Spinal cord (tissue), 10 donors: ENCODE data around the gene LACTBL1. TPM values are rescaled to one million over a fixed set of nuclear protein-coding genes. Genes with fewer than 3 reads are reported as not detected.

Experiments used
- DNase-seq, 6 donors: peaks; one replicate each; pipeline versions ENCODE4 v3.0.0 to v3.0.0-alpha.2; 2013 to 2015; ENCODE audit warnings: low spot score in 6 of 6, low read depth in 4 of 6
- H3K27ac ChIP-seq: one replicate; pipeline ENCODE4 v1.5.1; 2013; ENCODE audit warnings: low read depth, low read length, control low read depth
- H3K27me3 ChIP-seq: one replicate; pipeline ENCODE4 v1.6.1; 2013; ENCODE audit warnings: low read length; ENCODE audit not compliant: control insufficient read depth, insufficient read depth
- H3K36me3 ChIP-seq: one replicate; pipeline ENCODE4 v1.6.1; 2013; ENCODE audit warnings: low read length; ENCODE audit not compliant: control insufficient read depth, insufficient read depth
- H3K4me1 ChIP-seq: one replicate; pipeline ENCODE4 v1.6.1; 2013; ENCODE audit warnings: low read length; ENCODE audit not compliant: control insufficient read depth, insufficient read depth
- H3K4me3 ChIP-seq: one replicate; pipeline ENCODE4 v1.5.1; 2013; ENCODE audit warnings: low read depth, low read length, control low read depth
- H3K9me3 ChIP-seq: one replicate; pipeline ENCODE4 v1.6.1; 2013; ENCODE audit warnings: low read length; ENCODE audit not compliant: control insufficient read depth, insufficient read depth
- WGBS: methylation state at CpG from one replicate; pipeline ENCODE4 v1.1.5; 2013; ENCODE audit warnings: missing lambda C conversion rate; ENCODE audit not compliant: insufficient coverage; 5-methylcytosine and 5-hydroxymethylcytosine counted together
- polyA plus RNA-seq, 2 donors: library from polyadenylated mRNA; unstranded; fragments of 120-200 nt; gene quantifications; one replicate each; pipeline ENCODE4 v1.2.1, GENCODE V29; 2013; ENCODE audit not compliant: insufficient read length in 2 of 2
- total RNA-seq, 2 donors: library from RNA; depleted of rRNA in 1 of 2; stranded (reverse); fragments of 120-200 nt in 1 of 2; fragments of >200 nt in 1 of 2; gene quantifications; one replicate each; pipeline versions ENCODE4 v1.2.3 to v1.2.4, GENCODE V29; 2013 to 2014
- donor health status: healthy.

Gene LACTBL1
- total and polyA plus RNA-seq, 4 donors = not detected

DNA sequence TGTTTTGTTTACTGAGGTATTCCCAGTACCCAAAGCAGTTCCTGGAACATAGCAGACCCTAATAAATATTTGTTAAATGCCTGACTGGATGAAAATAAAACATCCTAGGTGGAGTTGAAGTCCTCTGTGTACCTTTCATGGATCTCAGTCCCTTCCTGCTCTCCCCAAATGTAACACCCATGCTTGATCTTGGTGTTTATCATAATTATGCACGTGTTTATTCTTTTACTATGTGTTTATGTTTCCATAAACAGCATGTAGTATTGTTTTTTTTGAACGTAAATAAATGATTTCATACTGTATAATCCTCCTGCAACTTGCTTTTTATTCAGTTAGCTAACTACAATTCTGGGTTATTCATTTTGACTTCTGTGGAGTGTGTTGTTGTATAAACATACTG, 4.8 kb downstream of the LACTBL1 start:
- WGBS = no CpG with 5 or more reads among the region's 2 CpGs
- no peak for DNase-seq
- H3K27me3 ChIP-seq = peaks cover 9% of the 10 kb centered on the region

GRCh38 chr1:22966309-22966708, 6.4 kb downstream of the LACTBL1 start:
- DNase-seq = no peak
- Histone ChIP-seq H3K4me3 (no peak overlapping the region), H3K4me1 (peaks cover 5% of the 10 kb centered on the region), H3K27ac (no peak overlapping the region), H3K9me3 (no peaks in the 10 kb centered on the region), H3K36me3 (no peaks in the 10 kb centered on the region), H3K27me3 (peaks cover 4% of the 10 kb centered on the region)
- WGBS = 92% methylated on average over 2 of the region's 5 CpGs

More for the DNA sequence above, 4.8 kb downstream of the LACTBL1 start:
- Histone ChIP-seq H3K36me3 (no peaks in the 10 kb centered on the region), H3K4me3 (no peak overlapping the region), H3K4me1 (peaks cover 10% of the 10 kb centered on the region), H3K9me3 (no peaks in the 10 kb centered on the region), H3K27ac (no peak overlapping the region)

GRCh38 chr1:22963044-22963677, 9.5 kb downstream of the LACTBL1 start:
- DNase-seq = no peak
- H3K4me1 ChIP-seq = no peaks in the 10 kb centered on the region
- no peaks in the 10 kb centered on the region for H3K27me3 ChIP-seq
- no peaks in the 10 kb centered on the region for H3K36me3 ChIP-seq
- WGBS = 88% methylated on average over 9 of the region's 10 CpGs
- H3K9me3 ChIP-seq = no peaks in the 10 kb centered on the region
- H3K4me3 ChIP-seq = no peak overlapping the region
- H3K27ac ChIP-seq = no peak overlapping the region

DNA sequence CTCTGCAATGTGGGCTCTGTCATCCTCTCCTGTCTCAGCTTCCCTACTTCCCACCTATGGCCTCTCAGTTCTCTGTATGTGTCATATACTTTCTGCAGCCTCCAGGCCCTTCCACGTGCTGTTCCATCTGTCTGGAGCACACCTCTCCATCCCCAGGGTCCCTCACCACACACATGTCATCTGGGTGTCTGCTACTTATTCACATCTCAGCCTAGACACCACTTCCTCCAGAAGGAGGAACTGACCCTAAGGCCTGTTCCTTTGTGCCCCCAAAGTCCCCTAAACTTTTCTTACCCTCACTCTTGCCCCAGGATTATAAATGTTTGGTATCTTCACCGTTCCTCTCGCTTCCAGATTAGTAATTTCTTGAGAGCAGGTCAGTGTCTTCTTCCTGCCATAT, 10.1 kb downstream of the LACTBL1 start:
- Histone ChIP-seq H3K36me3 (no peaks in the 10 kb centered on the region), H3K9me3 (no peaks in the 10 kb centered on the region), H3K27ac (no peak overlapping the region), H3K4me3 (no peak overlapping the region), H3K27me3 (no peaks in the 10 kb centered on the region), H3K4me1 (no peaks in the 10 kb centered on the region)
- WGBS = 25% methylated on average over 2 of the region's 3 CpGs
- no peak for DNase-seq

- no peak overlapping the region for H3K27ac ChIP-seq
- no peaks in the 10 kb centered on the region for H3K4me1 ChIP-seq
- DNase-seq = no peak
- 79% methylated on average over 6 of the region's 7 CpGs for WGBS
- H3K4me3 ChIP-seq = no peak overlapping the region
- no peaks in the 10 kb centered on the region for H3K36me3 ChIP-seq
- H3K9me3 ChIP-seq = no peaks in the 10 kb centered on the region
- H3K27me3 ChIP-seq = peaks cover 8% of the 10 kb centered on the region
Measured at GRCh38 chr1:22959545-22960360, 12.9 kb downstream of the LACTBL1 start.

DNA sequence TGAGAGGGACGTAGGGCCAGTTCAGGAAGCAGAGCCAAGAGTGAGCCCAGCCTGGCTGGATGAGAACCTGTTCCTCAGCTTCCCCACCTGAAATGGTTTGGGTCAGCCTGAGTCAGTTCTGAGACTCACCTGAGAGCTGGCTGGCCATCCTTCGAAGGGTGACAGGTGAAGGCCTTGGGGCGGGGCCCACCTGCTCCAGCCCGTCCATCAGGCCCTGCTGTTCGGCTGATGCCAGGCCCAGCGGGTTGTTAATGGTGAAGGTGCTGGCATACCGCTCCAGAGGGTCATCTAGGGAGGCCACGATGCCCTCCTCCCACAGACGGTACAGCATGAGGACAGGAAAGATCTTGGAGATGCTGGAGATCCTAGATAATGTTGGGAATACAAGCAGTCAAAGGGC, 14.1 kb downstream of the LACTBL1 start:
- H3K4me1 ChIP-seq = peaks cover 2% of the 10 kb centered on the region
- DNase-seq = no peak
- no peaks in the 10 kb centered on the region for H3K36me3 ChIP-seq
- 87% methylated on average over 6 of the region's 9 CpGs for WGBS
- no peaks in the 10 kb centered on the region for H3K9me3 ChIP-seq
- no peak overlapping the region for H3K4me3 ChIP-seq
- no peak overlapping the region for H3K27ac ChIP-seq
- peaks cover 19% of the 10 kb centered on the region for H3K27me3 ChIP-seq

DNA sequence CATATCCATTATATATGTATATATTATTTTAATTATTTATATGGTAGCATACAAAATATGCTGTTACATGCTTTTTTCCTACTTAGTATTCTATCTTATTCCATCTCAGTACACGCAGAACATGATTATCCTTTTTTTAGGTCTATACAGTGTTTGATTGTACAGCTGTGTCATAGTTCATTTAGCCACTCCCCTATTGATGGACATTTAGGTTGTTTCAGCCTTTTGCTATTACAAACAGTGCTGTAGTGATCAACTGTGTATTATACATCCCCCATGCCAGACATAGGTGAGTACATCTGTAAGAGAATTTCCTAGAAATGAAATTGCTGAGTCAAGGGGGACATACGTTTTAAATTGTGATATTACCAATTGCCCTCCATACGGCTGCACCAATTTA, 15.6 kb downstream of the LACTBL1 start:
- H3K4me1 ChIP-seq = peaks cover 5% of the 10 kb centered on the region
- DNase-seq = no peak
- H3K4me3 ChIP-seq = no peak overlapping the region
- H3K36me3 ChIP-seq = no peaks in the 10 kb centered on the region
- no peak overlapping the region for H3K27ac ChIP-seq
- no CpG with 5 or more reads among the region's 3 CpGs for WGBS
- H3K9me3 ChIP-seq = no peaks in the 10 kb centered on the region
- H3K27me3 ChIP-seq = peaks cover 31% of the 10 kb centered on the region

- Histone ChIP-seq H3K27me3 (peaks cover 33% of the 10 kb centered on the region), H3K9me3 (no peaks in the 10 kb centered on the region), H3K36me3 (no peaks in the 10 kb centered on the region), H3K27ac (no peak overlapping the region), H3K4me1 (peaks cover 5% of the 10 kb centered on the region), H3K4me3 (no peak overlapping the region)
- DNase-seq = no peak
- 90% methylated on average over 7 of the region's 7 CpGs for WGBS
Measured at GRCh38 chr1:22955146-22955545, 17.5 kb downstream of the LACTBL1 start.

DNA sequence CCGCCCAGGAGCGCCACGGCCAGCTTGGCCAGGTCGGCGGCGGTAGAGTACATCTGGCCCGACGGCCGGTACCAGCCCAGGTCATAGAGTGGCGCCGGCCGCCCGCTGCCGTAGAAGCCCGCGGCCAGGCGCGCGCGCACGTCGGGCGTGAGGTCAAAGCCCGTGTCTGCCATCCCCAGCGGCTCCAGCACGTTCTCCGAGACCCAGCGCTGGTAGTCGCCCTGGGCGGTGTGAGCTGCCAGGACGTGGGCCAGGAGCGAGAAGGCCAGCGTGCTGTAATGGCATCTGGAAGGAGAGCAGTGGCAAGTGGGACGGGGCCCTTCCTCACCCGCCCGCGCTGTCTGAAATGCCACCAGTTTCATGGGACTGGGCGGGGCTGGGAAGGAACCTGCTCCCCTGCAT, 18.9 kb downstream of the LACTBL1 start:
- no peaks in the 10 kb centered on the region for H3K9me3 ChIP-seq
- peaks cover 5% of the 10 kb centered on the region for H3K4me1 ChIP-seq
- no peaks in the 10 kb centered on the region for H3K36me3 ChIP-seq
- 11% methylated on average over 38 of the region's 38 CpGs for WGBS
- DNase-seq = no peak
- H3K27me3 ChIP-seq = peaks cover 34% of the 10 kb centered on the region
- H3K27ac ChIP-seq = no peak overlapping the region
- no peak overlapping the region for H3K4me3 ChIP-seq
